ENCODE results near the gene SLC66A2. TPM values are rescaled to one million over a fixed set of nuclear protein-coding genes. Genes with fewer than 3 reads are reported as not detected.
"Not testable (repeated sequence)": the region's sequence is repeated elsewhere in the genome, so short reads cannot be mapped to it uniquely, and the experiment has no call there.

Gene SLC66A2
- polyA plus RNA-seq, 1 donor, result 23.4 TPM

DNA sequence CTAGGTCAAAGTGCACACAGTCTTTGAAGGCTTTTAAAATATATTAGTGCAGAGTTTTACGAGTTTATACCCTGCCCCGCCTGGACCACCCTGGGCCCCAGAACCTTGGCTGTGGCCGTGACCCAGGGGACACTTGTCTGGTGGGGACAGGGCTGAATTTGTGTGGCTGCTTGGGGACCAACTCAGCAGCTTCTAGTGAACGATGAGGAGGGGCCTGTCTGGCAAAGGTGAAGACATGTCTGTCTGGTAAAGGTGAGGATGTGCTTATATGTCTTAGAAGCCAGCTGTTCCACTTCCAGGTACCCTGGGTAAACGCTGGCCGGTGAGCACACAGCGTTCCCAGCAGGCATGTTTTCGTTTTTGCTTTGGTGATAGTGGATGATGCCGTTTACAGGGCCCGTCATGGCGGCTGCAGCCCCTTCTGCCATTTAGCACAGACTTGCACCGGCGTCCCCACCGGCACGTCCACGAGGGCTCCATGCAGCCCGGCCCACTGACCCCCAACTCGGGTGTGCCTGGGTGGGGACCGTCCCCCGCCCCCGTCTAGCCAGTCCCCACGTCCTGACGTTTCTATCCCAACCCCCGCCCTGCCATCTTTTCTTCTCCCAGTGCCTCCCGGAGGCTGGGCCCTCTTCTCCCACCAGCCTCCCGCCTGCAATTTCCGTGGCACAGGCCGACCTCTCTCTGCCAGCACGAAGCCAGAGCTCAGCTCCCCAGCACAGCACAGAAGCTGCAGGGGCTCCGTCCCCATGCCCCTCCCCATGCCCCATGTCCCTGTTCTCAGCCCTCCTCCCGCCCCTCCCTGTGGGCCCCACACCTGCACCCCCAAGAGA is 67.8 kb downstream of the SLC66A2 start:
- no peak for DNase-seq (ENCODE audit: low read depth)

DNA sequence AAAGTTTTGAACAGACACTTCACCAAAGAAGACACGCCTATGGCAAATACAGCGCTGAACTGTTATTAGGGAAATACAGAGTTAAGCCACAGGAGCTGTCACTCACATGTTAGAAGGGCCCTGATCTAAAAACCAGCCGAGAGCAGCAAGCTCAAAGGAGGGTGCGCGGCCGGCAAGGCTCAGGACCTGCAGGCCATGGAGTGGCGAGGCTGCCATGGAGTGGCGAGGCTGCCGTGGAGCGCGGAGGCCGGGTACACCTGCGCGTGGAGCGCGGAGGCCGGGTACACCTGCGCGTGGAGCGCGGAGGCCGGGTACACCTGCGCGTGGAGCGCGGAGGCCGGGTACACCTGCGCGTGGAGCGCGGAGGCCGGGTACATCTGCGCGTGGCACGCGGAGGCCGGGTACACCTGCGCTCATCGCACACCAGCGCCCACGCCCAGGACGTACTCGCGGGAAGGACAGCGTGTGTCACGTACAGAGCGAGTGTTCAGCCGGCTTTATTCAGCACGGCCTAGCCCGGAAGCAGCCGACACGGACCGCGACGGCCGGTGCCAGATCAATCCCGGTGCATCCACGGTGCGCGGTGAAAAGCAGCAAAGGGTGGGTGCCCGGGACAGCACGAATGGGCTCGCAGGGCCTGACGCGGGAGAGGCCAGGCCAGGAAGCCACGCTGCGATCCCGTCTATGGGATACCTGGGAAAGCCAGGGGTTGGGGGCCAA is 68.8 kb downstream of the SLC66A2 start:
- DNase-seq (ENCODE audit: low read depth), result no peak

DNA sequence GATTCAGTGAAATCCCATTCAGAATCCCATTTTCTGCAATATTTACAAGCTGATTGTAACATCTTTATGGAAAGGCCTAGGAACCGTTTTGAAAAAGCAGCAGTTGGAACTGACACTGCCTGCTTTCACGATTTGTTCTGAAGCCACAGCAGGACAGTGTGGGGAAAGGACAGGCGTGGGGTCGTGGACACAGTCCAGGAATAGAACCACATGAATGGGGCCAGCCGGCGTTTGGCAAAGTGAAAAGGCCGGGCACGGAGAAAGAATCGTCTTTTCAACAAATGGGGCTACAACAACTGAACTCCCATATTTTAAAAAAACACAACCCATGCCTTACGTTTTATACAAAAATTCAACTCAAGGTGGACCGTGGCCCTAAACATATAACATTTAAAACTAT is 69.8 kb downstream of the SLC66A2 start:
- DNase-seq (ENCODE audit: low read depth), result no peak

DNA sequence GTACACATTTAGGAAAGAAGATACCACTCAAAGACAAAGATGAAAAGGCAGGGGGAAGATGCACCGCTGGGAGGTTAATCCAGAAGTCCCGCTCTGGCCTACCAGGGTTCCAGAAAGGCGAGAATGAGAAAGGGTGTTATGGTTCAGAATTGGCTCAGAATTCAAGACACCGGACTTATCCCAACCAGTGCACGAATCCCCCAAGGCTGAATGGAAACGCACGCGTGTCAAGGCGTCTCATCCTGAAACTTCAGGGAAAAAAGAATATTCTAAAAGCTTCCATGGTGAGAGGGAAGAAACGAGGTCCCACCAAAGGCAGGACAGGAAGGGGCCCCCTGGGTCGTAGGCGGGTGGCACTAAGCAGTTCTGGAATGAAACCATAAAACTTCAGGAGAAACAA is 71.9 kb downstream of the SLC66A2 start:
- no peak for DNase-seq (ENCODE audit: low read depth)

DNA sequence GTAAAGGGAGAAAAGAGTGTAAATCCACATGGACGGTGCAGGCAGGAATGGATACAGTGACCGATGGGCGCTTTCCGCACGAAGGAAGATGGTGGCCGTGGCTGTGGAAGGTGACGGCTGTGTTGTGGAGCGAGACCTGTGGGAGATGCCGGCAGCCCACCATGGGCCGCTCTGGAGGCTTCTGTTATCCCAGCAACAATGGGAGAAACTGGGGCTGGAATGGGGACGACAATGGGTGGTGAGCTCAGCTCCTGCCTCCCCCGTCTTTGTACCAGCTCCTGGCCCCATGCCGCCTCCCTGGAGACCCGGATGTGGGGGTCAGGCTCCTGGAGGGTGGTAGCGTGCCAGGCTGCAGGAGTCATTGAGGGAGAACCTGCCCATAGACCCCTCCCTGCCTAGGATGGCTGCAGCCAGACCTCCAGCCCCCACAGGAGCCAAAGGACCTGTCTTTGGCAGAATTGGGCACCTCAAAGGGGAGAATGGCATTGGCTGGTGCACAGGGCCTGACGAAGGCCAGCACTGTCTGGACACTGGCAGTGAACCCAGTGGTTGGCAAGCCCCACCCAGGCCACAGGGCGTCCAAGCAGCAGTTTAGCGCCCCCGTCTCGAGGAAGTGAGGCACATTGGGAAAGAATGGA is 72.6 kb downstream of the SLC66A2 start:
- DNase-seq (ENCODE audit: low read depth), result no peak

DNA sequence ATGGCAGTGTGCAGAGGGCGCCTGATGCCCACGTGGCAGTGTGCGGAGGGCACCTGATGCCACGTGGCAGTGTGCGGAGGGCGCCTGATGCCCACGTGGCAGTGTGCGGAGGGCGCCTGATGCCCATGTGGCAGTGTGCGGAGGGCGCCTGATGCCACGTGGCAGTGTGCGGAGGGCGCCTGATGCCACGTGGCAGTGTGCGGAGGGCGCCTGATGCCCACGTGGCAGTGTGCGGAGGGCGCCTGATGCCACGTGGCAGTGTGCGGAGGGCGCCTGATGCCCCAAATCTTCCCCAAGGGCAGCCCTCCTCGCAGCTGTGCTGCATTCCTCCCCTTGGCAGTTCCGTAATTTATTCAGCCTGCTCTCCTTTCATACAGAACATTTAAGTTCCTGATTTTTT is 73.2 kb downstream of the SLC66A2 start:
- not testable (repeated sequence) for DNase-seq (ENCODE audit: low read depth)

DNA sequence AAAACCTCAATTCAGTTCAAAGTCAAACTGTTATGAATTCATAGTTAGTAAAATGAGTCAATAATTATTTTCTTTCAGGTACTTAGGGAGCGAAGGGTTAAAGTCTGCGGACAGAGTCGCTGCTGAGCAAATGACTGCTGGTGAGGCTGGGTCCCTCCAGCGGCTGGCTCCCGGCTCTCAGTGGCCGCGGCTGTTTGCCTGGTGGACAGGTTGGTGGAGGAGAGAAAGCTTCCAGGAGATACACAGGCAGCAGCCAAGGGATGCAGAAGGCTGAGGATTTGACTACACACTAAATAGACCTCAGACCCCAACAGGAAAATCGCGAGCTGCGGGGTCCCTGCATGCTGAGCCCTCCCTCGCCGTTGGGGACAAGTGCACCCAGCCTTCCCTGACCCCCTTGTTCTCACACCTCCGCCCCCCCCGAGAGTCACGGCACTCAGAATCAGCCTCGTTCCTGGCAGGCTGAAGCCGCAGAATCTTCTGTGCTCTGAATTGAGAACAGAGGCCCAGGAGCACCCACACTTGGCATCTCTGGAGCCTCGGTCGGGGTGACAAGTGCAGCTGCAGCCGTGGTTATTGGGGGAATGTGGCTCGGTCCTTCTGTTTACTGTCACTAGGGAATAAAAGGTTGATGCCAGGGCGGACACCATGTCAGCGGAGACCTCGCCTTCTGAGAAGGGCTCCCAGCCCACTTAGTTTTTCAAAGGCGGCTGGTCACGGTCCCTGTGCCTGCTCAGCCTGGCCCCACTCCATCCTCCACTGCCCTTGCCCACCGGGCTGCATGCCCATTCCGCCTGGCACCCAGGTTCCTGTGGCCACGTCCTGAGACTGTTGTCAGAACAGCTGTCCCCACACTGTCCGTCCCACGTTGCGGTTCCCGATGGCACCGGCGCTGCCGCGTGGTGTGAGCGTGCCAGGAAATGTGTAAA is 74.0 kb downstream of the SLC66A2 start:
- DNase-seq (ENCODE audit: low read depth), result no peak

DNA sequence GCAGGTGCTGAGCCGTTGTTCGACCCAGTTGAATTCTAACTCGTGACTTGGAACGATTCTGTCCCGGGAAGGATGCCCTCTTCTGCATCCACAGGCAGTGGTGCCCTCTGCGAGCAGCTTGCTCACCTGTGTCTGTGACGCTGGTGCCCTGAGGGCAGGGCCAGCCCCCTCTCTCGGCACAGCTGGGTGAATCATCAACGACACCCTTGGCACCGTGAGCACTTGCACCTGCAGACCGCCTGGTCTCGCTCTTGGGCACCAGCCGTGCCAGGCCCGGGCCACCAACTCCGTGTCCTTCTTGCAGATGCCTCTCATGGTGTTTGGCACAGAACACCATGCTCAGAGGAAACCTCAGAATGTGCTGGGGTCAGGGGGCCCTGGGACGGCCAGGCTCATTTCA is 75.0 kb downstream of the SLC66A2 start:
- DNase-seq (ENCODE audit: low read depth), result no peak

DNA sequence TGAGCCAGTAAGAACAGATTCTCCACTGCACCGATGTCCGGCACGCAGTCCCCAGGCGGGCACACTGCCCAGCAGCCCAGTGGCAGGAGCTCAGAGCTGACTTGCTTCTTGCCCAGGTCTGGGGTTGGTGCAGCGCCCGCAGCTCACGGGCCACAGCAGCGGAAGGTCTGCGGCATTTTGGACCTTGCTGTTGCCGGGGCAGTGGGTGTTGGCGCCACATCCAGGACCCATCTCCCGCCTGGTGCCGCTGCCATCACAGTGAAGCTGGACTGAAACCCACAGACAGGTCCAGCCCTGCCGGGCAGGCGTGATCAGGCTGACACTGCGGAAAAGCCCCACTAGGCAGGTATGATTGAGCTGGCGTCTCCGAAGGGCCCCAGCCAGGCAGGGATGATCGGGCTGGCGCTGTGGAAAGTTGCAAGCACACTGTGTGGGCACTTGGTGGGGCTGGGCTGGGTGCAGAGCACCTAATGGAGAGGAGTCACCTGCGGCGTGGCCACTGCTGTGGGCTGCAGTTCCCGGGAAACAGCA is 75.5 kb downstream of the SLC66A2 start:
- DNase-seq (ENCODE audit: low read depth), result no peak

DNA sequence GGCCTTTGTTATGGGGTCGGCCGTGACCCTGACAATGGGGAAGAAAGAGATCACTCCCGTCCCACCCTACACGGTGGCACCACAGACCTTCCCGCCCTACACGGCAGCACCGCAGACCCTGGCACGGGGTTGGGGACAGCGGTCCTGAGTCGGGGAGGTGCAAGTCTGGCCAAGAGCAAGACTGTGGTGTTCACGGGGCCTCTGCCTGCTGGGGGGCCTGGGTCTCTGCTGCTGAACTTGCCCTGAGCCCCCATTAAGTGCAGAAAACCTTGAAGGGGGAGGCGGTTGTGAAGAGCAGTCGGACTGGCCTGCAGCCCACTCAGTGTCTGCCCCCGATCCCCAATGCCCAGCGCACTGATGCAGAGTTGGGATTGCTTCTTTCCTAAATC is 75.9 kb downstream of the SLC66A2 start:
- no peak for DNase-seq (ENCODE audit: low read depth)

DNA sequence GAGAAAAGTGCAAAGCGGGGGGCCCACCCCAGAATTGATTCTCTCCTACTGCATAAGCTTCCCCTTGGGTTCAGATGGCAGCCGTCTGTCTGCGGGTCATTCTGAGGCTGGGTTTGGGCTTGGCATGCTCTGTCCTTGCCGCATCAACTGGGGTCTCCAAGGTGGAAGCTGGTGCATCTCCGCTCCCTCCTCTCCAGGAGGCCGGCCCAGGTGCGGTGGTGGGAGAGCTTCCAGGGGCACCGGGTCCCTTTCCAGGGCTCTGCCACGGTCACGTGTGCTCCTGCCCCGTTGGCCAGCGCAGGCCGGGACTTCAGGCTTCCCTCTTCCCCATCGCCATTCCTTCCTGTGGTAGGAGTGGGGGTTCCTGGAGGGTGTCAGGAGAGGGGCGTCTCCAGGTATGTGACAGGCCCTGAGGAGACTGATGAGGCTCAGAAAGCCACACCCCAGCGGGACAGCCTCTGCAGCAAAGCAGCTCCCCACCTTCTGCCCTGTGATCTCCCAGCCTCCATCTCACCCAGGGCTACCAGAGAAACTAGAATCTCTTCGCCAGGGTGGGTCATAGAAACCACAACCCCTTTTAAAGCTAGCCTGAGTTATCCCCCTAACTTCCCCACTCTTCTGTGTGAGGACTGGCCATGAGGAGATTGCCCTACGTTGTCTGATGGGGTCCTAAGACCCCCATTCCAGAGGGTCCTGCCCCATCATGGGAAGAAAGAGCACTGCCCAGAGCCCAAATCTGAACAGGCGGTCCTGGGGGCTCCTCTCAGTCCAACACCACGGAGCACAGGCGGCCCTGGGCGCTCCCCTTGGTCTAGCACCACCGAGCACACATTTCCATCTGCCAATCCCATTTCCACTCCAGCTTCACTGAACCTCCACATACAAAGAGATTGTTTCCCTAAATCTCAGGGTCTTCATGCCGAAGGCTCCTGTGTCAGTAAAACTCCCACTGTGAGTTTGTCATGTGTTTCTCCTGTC is 76.6 kb downstream of the SLC66A2 start:
- DNase-seq (ENCODE audit: low read depth), result no peak

DNA sequence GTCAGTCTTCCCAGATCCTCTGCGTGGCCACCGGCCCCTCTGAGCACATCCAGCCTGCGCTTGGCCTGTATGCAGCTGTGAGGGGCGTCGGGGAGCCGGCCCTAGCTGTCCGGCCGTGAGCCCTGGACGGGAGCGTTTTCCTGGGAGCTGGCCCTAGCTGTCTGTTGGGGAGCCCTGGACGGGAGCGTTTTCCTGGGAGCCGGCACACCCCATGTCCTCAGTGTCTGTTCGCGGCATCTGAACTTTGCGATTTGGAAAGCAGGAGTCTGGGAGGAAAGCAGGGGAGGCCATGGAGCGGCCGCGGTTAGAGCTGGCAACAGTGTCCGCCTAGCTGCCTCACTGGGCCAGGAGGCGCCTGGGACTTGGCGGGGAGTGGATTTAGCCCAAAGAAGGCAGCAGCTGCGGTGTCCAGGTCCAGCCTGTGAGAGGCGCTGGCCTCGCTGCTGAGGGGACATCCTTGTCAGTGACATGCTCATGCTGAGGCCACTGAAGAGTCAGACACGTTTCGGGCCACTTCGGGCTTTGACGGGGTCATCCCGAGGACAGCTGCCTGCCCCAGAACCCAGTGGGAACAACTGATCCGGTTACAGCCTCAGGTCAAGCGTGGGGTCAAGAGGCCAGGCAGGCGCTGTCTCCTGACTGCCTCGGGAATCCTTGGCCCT is 77.9 kb downstream of the SLC66A2 start:
- DNase-seq (ENCODE audit: low read depth), result no peak

DNA sequence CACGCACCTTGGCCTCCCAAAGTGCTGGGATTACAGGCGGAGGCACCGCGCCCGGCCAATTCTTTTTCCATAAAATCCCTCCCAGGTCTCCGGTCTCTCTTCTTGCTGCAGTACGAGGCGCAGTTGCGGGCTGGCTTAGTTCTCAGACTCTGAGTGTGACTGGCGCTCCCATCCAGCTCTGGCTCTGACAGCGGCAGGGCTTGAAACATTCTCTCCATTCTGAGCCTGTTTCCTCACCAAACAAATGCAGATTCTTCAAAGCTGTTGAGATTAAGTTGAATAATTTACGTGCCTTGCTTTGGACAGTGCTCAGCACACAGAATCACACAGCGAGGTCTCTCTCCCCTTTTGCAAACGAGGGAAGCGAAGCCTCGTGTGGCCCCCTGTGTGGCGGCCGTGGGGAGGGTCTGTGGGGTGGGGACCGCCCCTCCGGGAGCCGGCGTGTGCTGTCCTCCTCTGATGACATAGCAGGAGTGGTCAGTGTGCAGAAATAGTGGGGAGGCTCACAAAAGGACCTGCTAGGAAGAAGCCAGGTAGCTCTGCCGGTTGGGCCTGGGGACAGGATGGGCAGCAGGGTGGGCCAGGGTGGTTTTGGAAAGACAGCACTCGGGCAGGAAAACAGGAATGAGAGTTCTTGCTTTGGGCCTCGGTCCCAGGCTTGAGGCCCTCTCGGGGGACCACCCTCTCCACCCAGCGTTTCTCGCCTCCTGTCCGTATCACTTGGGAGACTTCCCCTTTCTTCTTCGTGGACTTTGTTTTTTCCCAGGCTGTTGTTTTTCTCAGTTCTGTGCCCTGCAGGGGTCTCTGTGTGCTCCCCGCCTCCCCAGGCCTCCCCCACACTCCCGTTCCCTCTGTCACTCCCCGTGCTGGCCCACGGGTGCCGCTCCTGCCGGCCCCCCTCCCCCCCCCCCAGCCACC is 78.7 kb downstream of the SLC66A2 start:
- no peak for DNase-seq (ENCODE audit: low read depth)

DNA sequence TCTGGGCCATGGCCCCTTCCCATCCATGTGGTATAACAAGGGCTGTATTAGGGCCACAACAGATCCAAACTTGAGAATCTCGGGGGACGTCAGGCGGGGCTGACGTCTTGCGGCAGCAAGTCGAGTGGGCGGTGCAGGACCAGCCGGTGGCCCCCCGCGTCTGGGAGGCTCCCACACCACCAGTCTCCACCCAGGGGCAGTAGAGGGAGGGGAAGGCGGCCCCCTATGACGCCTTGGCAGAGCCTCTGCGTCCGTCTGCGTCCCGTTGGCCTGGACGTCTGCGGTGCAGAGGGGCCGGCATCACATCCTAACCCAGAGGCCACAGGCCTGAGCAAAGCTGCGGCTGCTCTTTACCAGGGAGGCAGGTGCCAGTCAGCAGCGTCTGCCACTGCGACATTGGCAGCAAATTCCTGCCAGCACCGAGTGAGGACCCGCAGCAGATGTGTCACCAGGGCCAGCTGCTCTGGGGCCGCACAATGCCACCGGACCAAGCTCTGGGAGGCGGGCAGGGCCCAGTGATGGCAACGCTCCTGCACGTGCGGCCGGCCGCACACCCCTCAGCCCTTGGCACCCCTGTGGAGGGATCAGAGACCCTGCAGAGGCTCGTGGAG is 79.9 kb downstream of the SLC66A2 start:
- DNase-seq (ENCODE audit: low read depth), result no peak

DNA sequence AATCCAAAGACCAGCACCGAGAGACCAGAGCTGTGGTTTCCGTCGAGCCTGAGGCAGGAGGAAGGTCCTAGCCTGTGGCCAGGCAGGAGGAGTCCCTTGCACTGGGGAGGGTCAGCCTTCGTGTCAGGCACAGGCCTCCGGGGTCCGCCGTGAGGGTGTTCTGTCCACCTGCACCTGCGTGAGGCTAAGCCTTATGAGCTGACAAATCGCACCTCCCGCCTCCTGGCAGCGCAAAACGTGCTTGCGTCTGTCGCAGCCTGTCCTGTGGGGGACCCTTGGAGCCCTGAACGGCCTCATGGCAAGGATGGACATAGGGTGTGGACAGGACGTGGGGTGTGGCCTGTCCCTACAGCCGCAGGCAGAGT is 80.4 kb downstream of the SLC66A2 start:
- no peak for DNase-seq (ENCODE audit: low read depth)

DNA sequence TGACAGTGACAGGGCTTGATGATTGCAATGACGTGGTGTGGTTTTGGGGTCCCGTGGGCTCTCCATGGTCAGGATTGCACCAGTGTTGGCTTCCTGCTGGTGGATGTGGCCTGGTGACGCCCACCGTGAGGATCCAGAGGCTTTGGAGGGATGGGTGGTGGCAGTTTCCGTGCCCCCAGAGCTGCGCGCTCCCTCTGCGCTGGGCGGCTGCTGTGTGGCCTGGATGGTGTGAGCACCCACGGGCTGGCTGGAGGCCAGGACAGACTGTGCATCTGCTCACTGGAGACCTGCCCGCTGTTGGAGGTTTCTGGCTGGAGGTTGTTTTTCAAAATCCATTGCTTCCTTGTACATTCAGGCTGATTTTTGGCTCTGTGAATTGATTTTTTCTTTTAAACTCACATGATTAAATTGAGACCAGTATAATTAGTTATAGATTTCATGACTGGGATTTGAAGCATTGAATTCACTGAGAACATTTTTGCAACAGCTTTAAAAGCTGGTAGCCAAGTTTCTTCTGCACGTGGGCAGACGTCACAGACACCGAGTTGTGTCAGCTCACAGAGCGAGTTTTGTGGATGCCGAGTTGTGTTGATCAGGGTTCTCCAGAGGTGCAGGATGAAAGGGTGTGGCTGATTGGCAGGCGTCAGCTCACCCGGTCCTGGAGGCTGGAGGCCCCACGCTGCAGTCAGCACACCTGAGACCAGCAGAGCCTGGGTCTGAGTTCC is 81.0 kb downstream of the SLC66A2 start:
- DNase-seq (ENCODE audit: low read depth), result no peak

DNA sequence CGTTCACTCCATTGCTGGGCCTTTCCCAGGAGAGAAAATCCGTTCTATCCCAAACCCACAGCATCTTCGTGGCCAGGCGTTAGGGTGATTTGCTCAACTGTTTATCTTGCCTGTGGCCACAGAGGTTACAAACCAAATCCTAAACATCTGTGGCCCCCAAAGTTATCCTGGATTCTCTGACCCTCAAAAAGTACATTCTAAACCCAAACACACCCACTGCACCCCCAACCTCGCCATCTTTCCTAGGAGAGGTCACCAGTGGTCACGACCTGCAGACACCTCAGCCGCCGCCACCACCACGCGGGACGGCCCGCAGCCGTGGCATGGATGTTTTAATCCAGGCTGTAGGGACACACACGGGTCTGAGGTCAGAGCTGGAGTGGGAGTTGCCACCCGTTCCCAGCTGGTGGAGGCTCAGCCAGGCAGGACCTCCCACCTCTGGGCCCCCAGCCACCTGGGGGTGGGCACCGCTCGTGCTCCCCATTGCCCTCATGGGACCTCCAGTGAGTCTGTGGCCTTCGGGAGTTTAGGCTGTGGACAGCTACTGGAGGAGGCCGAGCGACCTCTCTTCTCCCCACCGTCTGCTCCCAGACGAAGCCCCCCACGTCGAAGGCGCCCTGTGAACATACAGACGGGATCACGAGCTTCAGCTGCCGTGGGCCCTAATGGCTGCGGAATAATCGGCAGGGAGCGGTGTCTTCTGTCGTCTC is 81.7 kb downstream of the SLC66A2 start:
- DNase-seq (ENCODE audit: low read depth), result no peak
